EH (cell line): ENCODE results near the gene DLX2.

Source experiments
- DNase-seq: peaks from one replicate; pipeline ENCODE4 v3.0.0-alpha.2; 2015; ENCODE audit warnings: low read depth

Gene DLX2

GRCh38 chr2:172053486-172053885 lies 49.2 kb downstream of the DLX2 start:
- DNase-seq = no peak

GRCh38 chr2:172052000-172052983 lies 50.4 kb downstream of the DLX2 start:
- DNase-seq = peak; percentile 66

DNA sequence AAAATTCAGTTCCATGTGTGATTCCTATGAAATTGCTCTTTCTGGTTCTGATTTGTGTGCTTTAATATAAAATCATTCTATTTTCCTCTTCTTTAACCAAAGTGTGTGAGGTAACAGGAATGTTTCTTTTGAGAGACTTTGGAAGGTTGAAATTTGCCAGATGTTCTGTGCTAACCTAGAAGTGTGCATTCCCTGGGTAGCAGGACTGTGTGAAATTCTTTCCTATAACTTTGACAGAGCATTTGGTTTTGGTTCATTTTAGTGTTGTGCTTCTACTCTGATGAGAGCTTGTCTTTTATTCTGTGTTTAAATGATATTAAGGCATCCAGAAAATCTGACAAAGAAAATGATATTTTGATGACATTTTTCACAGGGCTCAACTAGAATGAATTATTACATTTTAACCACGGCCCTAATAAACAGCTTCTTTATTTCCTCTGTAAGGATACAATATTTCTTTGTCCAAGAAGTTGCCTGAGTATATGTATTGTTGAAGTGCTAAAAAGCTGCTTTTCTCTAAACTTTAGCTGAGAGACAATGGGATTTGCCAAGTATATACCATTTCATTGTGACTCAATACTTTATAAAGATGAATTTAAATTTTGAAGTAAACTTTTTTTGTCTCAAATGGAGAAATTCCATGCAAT lies 52.1 kb downstream of the DLX2 start:
- DNase-seq = no peak

GRCh38 chr2:172049567-172050120 lies 53.1 kb downstream of the DLX2 start:
- no peak for DNase-seq
